H1 (cell line): Measurements from ENCODE around the gene MOB3B. TPM values are rescaled to one million over a fixed set of nuclear protein-coding genes. Genes with fewer than 3 reads are reported as not detected.

Source experiments
- EGR1 ChIP-seq: IDR thresholded peaks from 2 replicates; pipeline ENCODE4 v1.6.1; 2011; ENCODE audit warnings: low read depth, low read length, borderline replicate concordance
- JUN ChIP-seq: IDR thresholded peaks from 2 replicates; pipeline ENCODE4 v1.6.1; 2011; ENCODE audit warnings: low read depth, mild to moderate bottlenecking, improper control_type of control experiment, low read length
- TBP ChIP-seq: IDR thresholded peaks from 2 replicates; pipeline ENCODE4 v1.6.1; 2011; ENCODE audit warnings: low read depth, low read length, improper control_type of control experiment
- polyA plus RNA-seq, 7 experiments: library from polyadenylated mRNA; depleted of rRNA in 3 of 7; stranded (reverse) in 5 of 7; unstranded in 2 of 7; fragments of >200 nt in 5 of 7; fragments of 200-250 nt in 2 of 7; gene quantifications; 1 replicate in 5 of 7; 2 replicates in 1 of 7; 4 replicates in 1 of 7; pipeline versions ENCODE4 v1.2.1 to v1.2.3, GENCODE V29; 2011 to 2013; ENCODE audit warnings: missing spikeins in 2 of 7, mixed read lengths in 2 of 7
- total RNA-seq: library from RNA; stranded (reverse); fragmentation: NEBNext Ultra II Directional; extraction: Animal tissue kit (Norgen Biotek cat#: 25700); gene quantifications from 2 replicates; pipeline ENCODE4 v1.2.1, GENCODE V29; 2021

Gene MOB3B
- total and polyA plus RNA-seq, 2 of the 8 experiments (the other 6 are each of a cell fraction or from before 2014, with no cell fraction given), result 12.7 to 16.1 TPM

- no peak for TF ChIP-seq EGR1
- no peak for TF ChIP-seq JUN
- TF ChIP-seq TBP, result no peak
- TF ChIP-seq, all 59 proteins: peak for 0
These were observed 46.9 kb downstream of the MOB3B start (continued) for GRCh38 chr9:27482709-27483108.
